ENCODE results near the gene CCSAP.
"Not testable (repeated sequence)": the region's sequence is repeated elsewhere in the genome, so short reads cannot be mapped to it uniquely, and the experiment has no call there.

The CCSAP gene

DNA sequence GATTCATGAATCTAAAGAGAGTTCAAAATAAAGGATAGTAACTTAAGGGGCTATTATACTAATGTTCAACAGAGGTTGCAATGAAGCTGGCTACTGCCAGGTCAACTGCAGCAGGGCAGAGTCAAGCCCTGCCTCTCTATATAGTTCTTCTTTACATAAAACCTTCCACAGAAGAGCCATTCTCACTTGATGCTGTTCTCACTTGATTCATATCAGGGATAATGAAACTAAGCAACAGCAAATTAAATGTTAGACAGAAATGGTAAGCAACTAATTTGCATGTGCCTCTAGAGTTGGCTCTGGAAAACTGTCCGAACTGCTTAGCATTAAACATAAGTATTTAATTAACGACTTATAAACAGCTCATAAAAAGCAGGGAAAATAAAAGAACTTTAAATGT is 17.4 kb downstream of the CCSAP start:
- no peak for DNase-seq

- DNase-seq = no peak
These were observed 18.8 kb downstream of the CCSAP start for GRCh38 chr1:229323885-229324553.

- DNase-seq = no peak
These were observed 19.6 kb downstream of the CCSAP start for GRCh38 chr1:229323201-229323600.

GRCh38 chr1:229319487-229319886 is 23.4 kb downstream of the CCSAP start:
- no peak for DNase-seq

DNA sequence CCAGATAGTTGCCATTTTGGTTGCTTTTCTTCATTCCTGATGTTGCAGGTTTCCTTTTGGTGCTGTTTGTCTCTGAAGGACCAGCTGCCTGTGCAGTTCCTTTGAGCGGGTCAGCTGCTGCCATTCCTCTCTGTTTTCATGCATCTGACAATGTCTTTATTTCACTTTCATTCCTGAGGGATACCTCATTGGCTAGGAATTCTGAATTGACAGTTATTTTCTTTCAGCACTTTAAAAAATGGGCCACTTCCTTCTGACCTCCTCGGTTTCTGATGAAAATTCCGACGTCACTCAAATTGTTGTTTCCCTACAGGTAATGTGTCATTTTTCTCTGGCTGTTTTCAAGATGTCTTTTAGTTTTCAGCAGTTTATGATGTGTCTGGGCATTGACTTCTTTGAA is 24.8 kb downstream of the CCSAP start:
- no peak for DNase-seq

- no peak for DNase-seq
These were observed 26.7 kb downstream of the CCSAP start for GRCh38 chr1:229316166-229316565.

- no peak for DNase-seq
These were observed 32.0 kb downstream of the CCSAP start for GRCh38 chr1:229310833-229311232.

GRCh38 chr1:229309684-229310083 is 33.2 kb downstream of the CCSAP start:
- no peak for DNase-seq

DNA sequence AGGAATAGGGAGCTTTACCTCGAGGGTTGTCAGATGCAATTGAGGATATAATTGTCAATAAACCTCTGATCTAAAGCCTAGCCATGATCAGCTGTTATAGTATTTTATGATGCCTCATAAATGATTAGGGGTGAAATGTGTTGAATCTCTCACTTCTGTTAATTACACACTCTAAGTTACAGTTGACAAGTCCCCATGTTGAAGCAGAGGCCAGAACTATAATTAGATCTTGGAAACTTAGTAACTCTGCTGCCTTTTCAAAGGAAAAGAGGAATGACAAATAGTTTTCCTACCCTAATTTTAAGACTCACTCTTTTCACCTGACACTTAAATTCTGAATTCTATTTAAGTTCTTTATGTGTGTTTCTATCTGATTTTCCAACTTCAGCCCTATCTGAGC is 33.8 kb downstream of the CCSAP start:
- DNase-seq = no peak

DNA sequence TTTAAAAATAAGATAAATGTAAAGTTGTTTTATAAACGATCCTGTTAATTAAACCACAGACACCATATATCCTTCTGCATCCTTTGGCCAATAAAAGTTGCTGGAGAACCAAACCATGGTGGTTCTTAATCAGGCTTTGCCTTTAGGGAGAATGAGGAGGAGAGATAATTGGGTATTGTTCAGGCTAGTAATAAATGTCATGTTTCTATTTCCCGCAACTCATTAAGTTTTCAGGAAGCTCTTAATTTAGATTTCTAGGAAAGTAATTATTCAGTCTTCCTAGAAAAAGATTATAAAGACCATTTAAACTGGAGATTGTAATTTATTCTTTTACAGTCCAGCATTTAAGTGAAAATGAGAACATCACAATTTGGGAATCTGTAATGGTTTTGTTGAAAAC is 37.5 kb downstream of the CCSAP start:
- no peak for DNase-seq

DNA sequence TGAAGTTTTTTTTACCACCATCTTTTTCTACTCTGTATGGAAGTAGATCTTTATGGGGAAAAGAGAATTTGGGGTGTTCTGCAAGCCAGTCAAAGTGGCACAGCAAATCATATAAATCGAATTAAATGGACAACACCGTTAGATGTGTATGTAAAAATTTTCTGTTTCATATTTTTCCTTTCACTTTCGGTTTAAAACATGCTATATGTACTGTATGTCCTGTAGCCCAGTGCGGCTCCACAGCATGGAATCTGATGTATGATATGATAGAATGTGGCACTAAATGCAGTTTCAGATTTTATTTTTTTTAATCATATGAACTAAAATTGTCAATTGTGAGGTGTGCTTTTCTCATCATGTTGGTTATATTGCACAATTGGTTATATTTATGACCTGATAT is 39.0 kb downstream of the CCSAP start:
- no peak for DNase-seq

GRCh38 chr1:229302740-229303139 is 40.1 kb downstream of the CCSAP start:
- no peak for DNase-seq

DNA sequence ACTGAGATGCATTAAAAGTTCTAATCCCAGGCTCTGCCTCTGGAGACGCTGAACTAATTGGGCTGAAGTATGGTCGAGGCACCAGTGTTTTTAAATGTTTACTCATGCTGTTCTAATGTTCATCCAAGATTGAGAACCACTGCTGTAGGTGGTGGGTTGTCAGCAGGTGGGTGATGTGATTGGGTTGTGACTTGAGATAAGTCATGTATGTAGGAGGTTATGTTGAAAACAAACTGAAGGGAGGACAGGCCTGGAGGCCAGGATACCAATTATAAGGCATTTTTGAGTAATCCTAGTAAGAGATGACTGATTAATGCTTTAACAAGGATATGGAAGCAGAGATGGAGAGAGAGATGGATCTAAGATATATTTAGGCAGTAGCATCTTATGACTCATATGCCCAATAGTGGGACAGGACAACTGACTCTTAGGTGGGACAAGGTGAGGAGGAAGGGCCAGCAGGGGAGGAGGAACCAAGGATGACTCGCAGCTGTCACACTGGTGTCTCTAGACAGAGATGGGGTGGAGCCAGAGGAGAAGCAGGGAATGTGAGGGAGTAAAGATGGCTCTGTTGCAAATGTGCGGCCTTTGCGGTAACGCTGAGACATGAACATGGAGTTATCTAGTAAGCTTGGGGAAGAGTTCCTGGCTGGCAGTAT is 42.6 kb downstream of the CCSAP start:
- DNase-seq = no peak

GRCh38 chr1:229298887-229299503 is 43.9 kb downstream of the CCSAP start:
- no peak for DNase-seq

- DNase-seq = no peak
These were observed 44.4 kb downstream of the CCSAP start for GRCh38 chr1:229298420-229298819.

DNA sequence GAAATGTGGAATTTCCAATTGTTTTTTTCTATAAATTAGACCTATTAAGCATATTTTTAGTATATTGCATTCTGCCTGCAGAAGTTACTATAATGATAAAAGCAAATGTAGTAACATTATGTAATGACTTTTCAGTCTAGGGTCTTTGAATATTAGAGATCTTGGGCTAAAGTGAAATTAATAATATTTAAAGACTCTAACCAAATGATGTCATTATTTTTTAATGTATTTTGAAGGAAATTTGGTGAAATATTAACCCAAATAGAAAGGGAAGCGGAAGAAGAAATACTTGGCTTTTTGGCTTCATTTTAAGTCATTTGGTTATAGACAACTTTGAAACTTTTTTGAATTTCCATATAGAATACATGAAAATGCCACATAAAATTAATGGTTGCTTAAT is 45.1 kb downstream of the CCSAP start:
- DNase-seq = no peak

GRCh38 chr1:229296541-229296941 is 46.3 kb downstream of the CCSAP start:
- no peak for DNase-seq

- no peak for DNase-seq
These were observed 47.1 kb downstream of the CCSAP start for GRCh38 chr1:229295745-229296144.

DNA sequence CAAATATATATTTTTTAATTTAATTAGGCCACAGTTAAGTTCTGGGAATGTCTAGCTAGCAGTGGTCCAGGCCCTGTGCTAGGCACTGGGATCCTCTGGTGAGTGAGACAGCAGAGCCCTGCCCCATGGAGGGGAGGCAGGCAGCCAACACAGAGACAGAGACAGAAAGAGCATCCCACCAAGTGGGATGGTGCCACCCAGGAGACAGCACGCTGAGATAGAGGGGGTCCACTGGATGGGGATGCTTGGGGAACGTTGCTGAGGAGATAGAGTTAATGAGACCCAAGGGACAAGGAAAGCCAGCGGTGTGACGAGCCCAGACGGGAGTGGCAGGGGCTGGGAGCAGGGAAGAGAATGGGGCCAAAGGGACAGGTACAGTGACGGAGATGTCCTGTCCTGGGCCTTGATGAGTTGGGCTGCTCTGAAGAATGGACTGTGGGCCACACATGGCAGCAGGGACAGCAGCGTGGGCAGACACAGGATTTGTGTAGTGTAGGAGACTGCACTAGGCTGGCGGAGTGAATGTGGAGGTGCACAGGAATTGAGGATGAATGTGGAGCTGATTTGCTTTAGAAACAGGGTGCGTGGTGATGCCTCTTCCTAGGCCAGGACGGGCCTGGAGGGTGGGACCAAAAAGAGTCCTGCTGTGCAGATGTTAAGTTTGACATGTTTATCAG is 49.2 kb downstream of the CCSAP start:
- no peak for DNase-seq

DNA sequence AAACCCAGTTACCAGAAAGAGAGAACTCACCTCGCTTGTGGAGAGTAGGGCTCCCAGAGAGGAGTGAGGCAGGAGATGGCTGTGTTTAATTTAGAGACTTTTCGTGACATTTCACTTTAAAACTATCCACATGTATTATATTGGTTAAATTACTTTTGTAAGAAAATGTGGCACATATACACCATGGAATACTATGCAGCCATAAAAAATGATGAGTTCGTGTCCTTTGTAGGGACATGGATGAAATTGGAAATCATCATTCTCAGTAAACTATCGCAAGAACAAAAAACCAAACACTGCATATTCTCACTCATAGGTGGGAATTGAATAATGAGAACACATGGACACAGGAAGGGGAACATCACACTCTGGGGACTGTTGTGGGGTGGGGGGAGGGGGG is 51.2 kb downstream of the CCSAP start:
- DNase-seq = not testable (repeated sequence)

- DNase-seq = no peak
These were observed 54.3 kb downstream of the CCSAP start for GRCh38 chr1:229288516-229288915.

DNA sequence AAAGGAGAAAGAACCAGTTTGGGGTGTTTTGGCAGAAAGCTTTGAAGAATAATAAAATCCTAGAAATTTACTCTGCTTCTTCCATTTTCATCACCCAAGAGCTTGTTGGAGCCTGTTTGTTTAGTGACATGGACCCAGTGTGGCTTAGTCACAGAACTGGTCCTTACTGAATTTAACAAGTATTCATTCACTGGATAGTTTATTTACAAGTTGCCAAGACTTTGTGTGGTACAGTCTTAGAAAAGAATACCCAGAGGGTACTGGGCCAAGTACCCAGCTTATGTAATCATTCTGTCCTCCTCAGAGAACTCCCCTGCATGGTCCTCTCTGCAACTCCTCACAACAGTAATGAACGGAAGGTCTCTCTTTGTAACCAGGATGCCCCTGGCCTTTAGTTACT is 55.6 kb downstream of the CCSAP start:
- no peak for DNase-seq

GRCh38 chr1:229286099-229286766 is 56.6 kb downstream of the CCSAP start:
- no peak for DNase-seq

Data from NCI-H524 (cell line).